ENCODE data around the gene PYDC1. TPM values are rescaled to one million over a fixed set of nuclear protein-coding genes. Genes with fewer than 3 reads are reported as not detected.

The PYDC1 gene
- total and polyA plus RNA-seq, 10 of the 15 experiments (the other 5 are each of a cell fraction or from before 2014, with no cell fraction given) = not detected

DNA sequence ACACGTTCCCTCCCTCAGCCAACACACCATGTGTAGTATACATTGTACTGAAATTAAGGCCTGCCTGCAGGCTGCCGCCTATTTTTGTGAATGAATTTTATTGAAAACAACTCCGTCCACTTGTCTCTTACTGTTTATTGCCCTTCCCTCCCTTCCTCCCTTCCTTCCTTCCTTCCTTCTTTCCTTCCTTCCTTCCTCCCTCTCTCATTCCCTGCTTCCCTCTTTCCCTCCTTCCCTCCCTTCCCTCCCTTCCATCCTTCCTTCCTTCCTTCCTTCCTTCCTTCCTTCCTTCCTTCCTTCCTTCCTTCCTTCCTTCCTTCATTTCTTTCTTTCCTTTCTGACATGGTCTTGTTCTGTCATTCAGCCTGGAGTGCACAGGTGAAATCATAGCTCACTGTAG is 45.1 kb upstream of the PYDC1 start:
- H3K9me3 ChIP-seq (replicated peaks; ENCODE audit: control insufficient read depth, insufficient read depth, low read length) = no peaks in the 10 kb centered on the region
- 79% methylated on average over 3 of the region's 3 CpGs for WGBS (ENCODE audit: insufficient coverage, insufficient replicate concordance, low lambda C conversion rate, missing lambda C conversion rate)
- no peaks in the 10 kb centered on the region for H4K20me1 ChIP-seq (ENCODE audit: control insufficient read depth, insufficient read depth)
- H2AFZ ChIP-seq (ENCODE audit: control insufficient read depth, low read depth, low read length) = no peak overlapping the region
- no TSS peak for BruUV-seq (replicated peaks)
- TF ChIP-seq ETV6 (conservative IDR thresholded peaks at IDR 0.05 in 1 of 2, IDR thresholded peaks at IDR 0.05 in 1 of 2; ENCODE audit: borderline replicate concordance in 1 of 2, low read depth in 1 of 2) = peak in 1 of 2 experiments; percentile 59; a peak in 2 of 4 replicates
- TF ChIP-seq ZNF384 (IDR thresholded peaks at IDR 0.05; ENCODE audit: borderline replicate concordance, low read depth, low read length) = no peak
- H3K4me2 ChIP-seq (ENCODE audit: control insufficient read depth, insufficient read depth) = no peak overlapping the region
- H3K36me3 ChIP-seq (ENCODE audit: control insufficient read depth in 2 of 2, insufficient read depth in 2 of 2, low read length in 1 of 2) = no peaks in the 10 kb centered on the region
- H3K27me3 ChIP-seq (replicated peaks in 1 of 2; ENCODE audit: control insufficient read depth in 2 of 2, insufficient read depth in 2 of 2, low read length in 1 of 2) = no peaks in the 10 kb centered on the region
- no peaks in the 10 kb centered on the region for H3K79me2 ChIP-seq (ENCODE audit: control insufficient read depth, insufficient read depth, low read length)
- ChIA-PET CTCF (interaction anchor here (1.3 kb wide), 1 partner anchor 62 kb away, joined by 3 read pairs; no protein-coding TSS in a partner anchor), POLR2A (no interaction called here), SMC1A (ENCODE audit: uncharacterized antibody, unreplicated experiment) (interaction anchor here (0.9 to 1.7 kb wide), 2 partner anchors 18 to 121 kb away, joined by 3 to 4 read pairs; no protein-coding TSS in a partner anchor), RAD21 (ENCODE audit: unreplicated experiment) (interaction anchor here (1.3 to 1.4 kb wide), 2 partner anchors 11 to 61 kb away, joined by 3 to 6 read pairs; no protein-coding TSS in a partner anchor)
- ATAC-seq (no peak), FAIRE-seq (no peak), DNase-seq (ENCODE audit: low read depth, low spot score) (no peak)
- in situ Hi-C loops (cut with MboI) = loop anchor here (10.0 kb wide), 1 partner anchor 613 kb away; the partner anchor contains the start of gene ZNF267
- intact Hi-C loops (cut with micrococcal nuclease; ENCODE audit: unreplicated experiment) = no loop called here
- peaks cover 43% of the 10 kb centered on the region for H3K4me1 ChIP-seq (ENCODE audit: control insufficient read depth, insufficient read depth, low read length)
- H3K4me3 ChIP-seq = no peak overlapping the region
- no peak overlapping the region for H3K27ac ChIP-seq (ENCODE audit: control insufficient read depth, insufficient read depth)
- H3K9ac ChIP-seq (ENCODE audit: control insufficient read depth, insufficient read depth, low read length) = no peak overlapping the region

DNA sequence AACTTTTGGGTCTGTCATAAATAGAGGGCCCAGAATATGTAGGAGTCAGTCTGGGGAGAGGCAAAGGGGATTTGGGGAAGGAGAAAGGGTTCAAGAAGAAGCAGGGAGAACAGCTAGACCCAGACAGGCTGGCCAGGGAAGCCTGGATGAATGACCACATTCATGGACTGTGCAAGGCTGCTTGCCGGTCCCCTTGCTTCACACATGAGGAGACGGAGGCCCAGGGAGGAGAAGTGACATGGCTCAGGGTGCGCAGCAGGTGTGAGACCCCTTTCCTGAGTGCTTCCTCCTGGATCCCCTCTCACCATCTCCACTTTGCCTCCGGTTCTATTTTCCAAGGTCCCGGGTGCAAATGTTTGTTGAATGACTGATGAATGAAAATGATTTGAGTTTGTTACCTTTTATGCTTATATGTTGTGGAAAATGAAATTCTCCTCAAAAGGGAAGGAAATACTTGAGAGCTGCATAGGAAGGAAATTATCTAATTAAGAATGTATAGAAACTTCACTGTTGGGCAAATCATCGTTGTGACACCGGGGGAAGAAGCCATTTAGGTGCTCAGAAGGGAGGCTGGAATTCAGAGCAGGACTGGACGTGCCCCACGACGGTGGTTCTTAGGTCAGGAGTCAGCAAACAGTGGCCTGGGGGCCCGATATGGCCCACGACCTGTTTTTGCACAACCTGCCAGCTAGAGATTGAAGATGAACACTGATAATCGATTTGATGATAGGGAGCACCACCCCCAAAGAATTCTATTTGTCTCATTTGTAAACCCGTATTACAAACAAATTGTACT is 43.4 kb upstream of the PYDC1 start:
- ChIA-PET SMC1A (ENCODE audit: uncharacterized antibody, unreplicated experiment) (interaction anchor here (1.3 to 2.9 kb wide), 3 partner anchors 16 to 58 kb away, joined by 3 to 14 read pairs (median 7); partner anchors contain the start of gene PYCARD), RAD21 (ENCODE audit: unreplicated experiment) (interaction anchor here (0.9 kb wide), 1 partner anchor 58 kb away, joined by 3 read pairs; the partner anchor contains the start of gene PYCARD), CTCF (interaction anchor here (1.2 to 1.5 kb wide), 3 partner anchors 11 to 122 kb away, joined by 3 to 4 read pairs (median 4); no protein-coding TSS in a partner anchor), POLR2A (interaction anchor here (1.6 kb wide), 1 partner anchor 58 kb away, joined by 7 read pairs; the partner anchor contains the start of gene PYCARD)
- no peaks in the 10 kb centered on the region for H4K20me1 ChIP-seq (ENCODE audit: control insufficient read depth, insufficient read depth)
- peak overlapping the region; percentile 79; the same call in 1 of the 2 replicates for H2AFZ ChIP-seq (ENCODE audit: control insufficient read depth, low read depth, low read length)
- WGBS (ENCODE audit: insufficient coverage, insufficient replicate concordance, low lambda C conversion rate, missing lambda C conversion rate) = 35% methylated on average over 14 of the region's 14 CpGs
- in situ Hi-C loops (cut with MboI) (loop anchor here (10.0 kb wide), 1 partner anchor 614 kb away; the partner anchor contains the start of gene ZNF267), intact Hi-C loops (cut with micrococcal nuclease; ENCODE audit: unreplicated experiment) (no loop called here)
- no peaks in the 10 kb centered on the region for H3K27me3 ChIP-seq (replicated peaks in 1 of 2; ENCODE audit: control insufficient read depth in 2 of 2, insufficient read depth in 2 of 2, low read length in 1 of 2)
- H3K79me2 ChIP-seq (ENCODE audit: control insufficient read depth, insufficient read depth, low read length) = no peaks in the 10 kb centered on the region
- H3K4me3 ChIP-seq = peak overlapping the region; percentile 33; the same call in 1 of the 2 replicates
- peak overlapping the region; percentile 44 for H3K9ac ChIP-seq (ENCODE audit: control insufficient read depth, insufficient read depth, low read length)
- H3K27ac ChIP-seq (ENCODE audit: control insufficient read depth, insufficient read depth) = peak overlapping the region; percentile 39
- H3K4me1 ChIP-seq (ENCODE audit: control insufficient read depth, insufficient read depth, low read length) = peaks cover 34% of the 10 kb centered on the region
- H3K9me3 ChIP-seq (replicated peaks; ENCODE audit: control insufficient read depth, insufficient read depth, low read length) = no peaks in the 10 kb centered on the region
- no TSS peak for BruUV-seq (replicated peaks)
- H3K4me2 ChIP-seq (ENCODE audit: control insufficient read depth, insufficient read depth) = peak overlapping the region; percentile 71
- peak; percentile 11; the same call in 1 of the 3 replicates for ATAC-seq
- no peak for FAIRE-seq
- no peaks in the 10 kb centered on the region for H3K36me3 ChIP-seq (ENCODE audit: control insufficient read depth in 2 of 2, insufficient read depth in 2 of 2, low read length in 1 of 2)
- DNase-seq (ENCODE audit: low read depth, low spot score) = no peak
- TF ChIP-seq IRF4 (IDR thresholded peaks at IDR 0.05; ENCODE audit: low read depth, low read length) (no peak), NBN (IDR thresholded peaks at IDR 0.05) (no peak), ZNF217 (IDR thresholded peaks at IDR 0.05) (no peak), NRF1 (conservative IDR thresholded peaks at IDR 0.05; ENCODE audit: low read depth, low read length) (no peak)
- TF ChIP-seq, protein P1, sequence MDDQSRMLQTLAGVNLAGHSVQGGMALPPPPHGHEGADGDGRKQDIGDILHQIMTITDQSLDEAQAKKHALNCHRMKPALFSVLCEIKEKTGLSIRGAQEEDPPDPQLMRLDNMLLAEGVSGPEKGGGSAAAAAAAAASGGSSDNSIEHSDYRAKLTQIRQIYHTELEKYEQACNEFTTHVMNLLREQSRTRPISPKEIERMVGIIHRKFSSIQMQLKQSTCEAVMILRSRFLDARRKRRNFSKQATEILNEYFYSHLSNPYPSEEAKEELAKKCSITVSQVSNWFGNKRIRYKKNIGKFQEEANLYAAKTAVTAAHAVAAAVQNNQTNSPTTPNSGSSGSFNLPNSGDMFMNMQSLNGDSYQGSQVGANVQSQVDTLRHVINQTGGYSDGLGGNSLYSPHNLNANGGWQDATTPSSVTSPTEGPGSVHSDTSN (IDR thresholded peaks at IDR 0.05; ENCODE audit: insufficient replicate concordance, low read depth, low read length) = no peak
- TF ChIP-seq, protein P2, sequence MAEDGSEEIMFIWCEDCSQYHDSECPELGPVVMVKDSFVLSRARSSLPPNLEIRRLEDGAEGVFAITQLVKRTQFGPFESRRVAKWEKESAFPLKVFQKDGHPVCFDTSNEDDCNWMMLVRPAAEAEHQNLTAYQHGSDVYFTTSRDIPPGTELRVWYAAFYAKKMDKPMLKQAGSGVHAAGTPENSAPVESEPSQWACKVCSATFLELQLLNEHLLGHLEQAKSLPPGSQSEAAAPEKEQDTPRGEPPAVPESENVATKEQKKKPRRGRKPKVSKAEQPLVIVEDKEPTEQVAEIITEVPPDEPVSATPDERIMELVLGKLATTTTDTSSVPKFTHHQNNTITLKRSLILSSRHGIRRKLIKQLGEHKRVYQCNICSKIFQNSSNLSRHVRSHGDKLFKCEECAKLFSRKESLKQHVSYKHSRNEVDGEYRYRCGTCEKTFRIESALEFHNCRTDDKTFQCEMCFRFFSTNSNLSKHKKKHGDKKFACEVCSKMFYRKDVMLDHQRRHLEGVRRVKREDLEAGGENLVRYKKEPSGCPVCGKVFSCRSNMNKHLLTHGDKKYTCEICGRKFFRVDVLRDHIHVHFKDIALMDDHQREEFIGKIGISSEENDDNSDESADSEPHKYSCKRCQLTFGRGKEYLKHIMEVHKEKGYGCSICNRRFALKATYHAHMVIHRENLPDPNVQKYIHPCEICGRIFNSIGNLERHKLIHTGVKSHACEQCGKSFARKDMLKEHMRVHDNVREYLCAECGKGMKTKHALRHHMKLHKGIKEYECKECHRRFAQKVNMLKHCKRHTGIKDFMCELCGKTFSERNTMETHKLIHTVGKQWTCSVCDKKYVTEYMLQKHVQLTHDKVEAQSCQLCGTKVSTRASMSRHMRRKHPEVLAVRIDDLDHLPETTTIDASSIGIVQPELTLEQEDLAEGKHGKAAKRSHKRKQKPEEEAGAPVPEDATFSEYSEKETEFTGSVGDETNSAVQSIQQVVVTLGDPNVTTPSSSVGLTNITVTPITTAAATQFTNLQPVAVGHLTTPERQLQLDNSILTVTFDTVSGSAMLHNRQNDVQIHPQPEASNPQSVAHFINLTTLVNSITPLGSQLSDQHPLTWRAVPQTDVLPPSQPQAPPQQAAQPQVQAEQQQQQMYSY (CRISPR knock-in tag; IDR thresholded peaks at IDR 0.05) = no peak

Measured in GM12878 (cell line).